ENCODE results near the gene GEMIN4. TPM values are rescaled to one million over a fixed set of nuclear protein-coding genes. Genes with fewer than 3 reads are reported as not detected.

GEMIN4 gene
- total RNA-seq, 1 donor from 2014 or later, result 18.4 TPM

DNA sequence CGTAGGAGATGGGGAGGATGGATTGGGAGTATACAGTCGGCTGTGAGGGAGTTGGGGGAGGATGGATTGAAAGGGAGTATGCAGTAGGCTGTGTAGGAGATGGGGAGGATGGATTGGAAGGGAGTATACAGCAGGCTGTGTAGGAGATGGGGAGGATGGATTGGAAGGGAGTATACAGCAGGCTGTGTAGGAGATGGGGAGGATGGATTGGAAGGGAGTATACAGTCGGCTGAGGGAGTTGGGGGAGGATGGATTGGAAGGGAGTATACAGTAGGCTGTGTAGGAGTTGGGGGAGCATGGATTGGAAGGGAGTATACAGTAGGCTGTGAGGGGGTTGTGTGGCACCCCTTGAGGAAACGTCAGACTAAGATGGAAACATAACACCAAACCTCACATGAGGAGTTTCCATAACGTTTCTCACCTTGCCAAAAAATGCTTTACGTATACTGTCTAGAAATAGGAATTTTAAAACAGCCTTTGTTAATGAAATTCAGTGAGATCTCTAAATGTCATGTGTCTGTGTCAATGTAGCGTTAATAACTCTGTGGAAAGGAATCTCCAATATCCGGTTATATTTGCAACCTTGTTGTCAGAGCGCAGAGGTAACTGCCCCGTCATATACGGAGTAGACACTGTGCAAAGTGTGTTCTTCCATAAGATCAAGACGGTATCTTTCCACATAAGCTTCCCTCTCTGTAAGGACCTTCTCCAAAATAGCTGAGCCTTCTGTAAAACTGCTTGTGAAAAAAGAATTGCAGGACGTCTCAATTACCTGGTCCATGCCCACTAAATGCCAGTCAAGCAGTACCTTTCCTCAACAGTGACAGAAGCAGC is 31.1 kb downstream of the GEMIN4 start:
- Histone ChIP-seq H4K20me1 (ENCODE audit: insufficient read depth, low read length) (peaks cover 4% of the 10 kb centered on the region), H3K4me2 (ENCODE audit: low read length) (no peak overlapping the region), H3K9me3 (ENCODE audit: insufficient read depth, low read depth, low read length) (no peaks in the 10 kb centered on the region), H3K36me3 (ENCODE audit: insufficient read depth, low read length) (no peaks in the 10 kb centered on the region), H3K4me1 (ENCODE audit: insufficient read depth, low read length) (no peaks in the 10 kb centered on the region), H3K79me2 (ENCODE audit: insufficient read depth, low read length) (no peaks in the 10 kb centered on the region), H2AFZ (ENCODE audit: low read depth, low read length) (no peak overlapping the region), H3K27ac (ENCODE audit: low read depth, low read length) (no peak overlapping the region), H3K27me3 (ENCODE audit: insufficient read depth, low read length) (no peaks in the 10 kb centered on the region), H3K9ac (ENCODE audit: low read length) (no peak overlapping the region), H3K4me3 (ENCODE audit: insufficient read depth, low read depth, low read length) (no peak overlapping the region)
- H3K27ac Mint-ChIP-seq (ENCODE audit: unreplicated experiment), result no peak overlapping the region
- peaks cover 3% of the 10 kb centered on the region for H3K27me3 Mint-ChIP-seq (ENCODE audit: low read depth, unreplicated experiment)
- FAIRE-seq, result peak; percentile 29
- no peaks in the 10 kb centered on the region for H3K36me3 Mint-ChIP-seq (ENCODE audit: low read depth, unreplicated experiment)
- no peaks in the 10 kb centered on the region for H3K9me3 Mint-ChIP-seq (ENCODE audit: unreplicated experiment)
- no peak for DNase-seq (ENCODE audit: low read depth)
- TF ChIP-seq, protein P1, sequence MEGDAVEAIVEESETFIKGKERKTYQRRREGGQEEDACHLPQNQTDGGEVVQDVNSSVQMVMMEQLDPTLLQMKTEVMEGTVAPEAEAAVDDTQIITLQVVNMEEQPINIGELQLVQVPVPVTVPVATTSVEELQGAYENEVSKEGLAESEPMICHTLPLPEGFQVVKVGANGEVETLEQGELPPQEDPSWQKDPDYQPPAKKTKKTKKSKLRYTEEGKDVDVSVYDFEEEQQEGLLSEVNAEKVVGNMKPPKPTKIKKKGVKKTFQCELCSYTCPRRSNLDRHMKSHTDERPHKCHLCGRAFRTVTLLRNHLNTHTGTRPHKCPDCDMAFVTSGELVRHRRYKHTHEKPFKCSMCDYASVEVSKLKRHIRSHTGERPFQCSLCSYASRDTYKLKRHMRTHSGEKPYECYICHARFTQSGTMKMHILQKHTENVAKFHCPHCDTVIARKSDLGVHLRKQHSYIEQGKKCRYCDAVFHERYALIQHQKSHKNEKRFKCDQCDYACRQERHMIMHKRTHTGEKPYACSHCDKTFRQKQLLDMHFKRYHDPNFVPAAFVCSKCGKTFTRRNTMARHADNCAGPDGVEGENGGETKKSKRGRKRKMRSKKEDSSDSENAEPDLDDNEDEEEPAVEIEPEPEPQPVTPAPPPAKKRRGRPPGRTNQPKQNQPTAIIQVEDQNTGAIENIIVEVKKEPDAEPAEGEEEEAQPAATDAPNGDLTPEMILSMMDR (IDR thresholded peaks at IDR 0.05; ENCODE audit: insufficient read depth, low read depth, low read length), result no peak
- H3K4me1 Mint-ChIP-seq (ENCODE audit: low read depth, unreplicated experiment), result no peaks in the 10 kb centered on the region
- no peak overlapping the region for H3K4me3 Mint-ChIP-seq (ENCODE audit: unreplicated experiment)

DNA sequence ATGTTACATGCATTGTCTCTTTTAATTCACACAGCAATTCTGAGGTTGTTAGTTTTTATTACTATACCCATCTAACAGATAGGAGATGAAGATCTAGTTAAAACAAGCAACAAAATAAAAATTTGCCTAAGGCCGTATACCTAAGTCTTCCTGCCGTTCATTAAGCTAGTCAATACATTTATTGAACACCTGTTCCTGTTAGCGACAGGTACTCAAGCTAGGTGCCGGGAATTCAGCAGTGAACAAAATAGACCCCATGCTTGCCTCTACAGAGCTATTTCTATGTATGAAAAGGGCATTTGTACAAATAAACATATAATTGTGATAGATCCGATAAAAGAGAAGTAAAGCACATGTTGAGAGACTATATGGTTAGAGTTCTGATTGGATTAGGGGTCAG is 34.0 kb downstream of the GEMIN4 start:
- no peaks in the 10 kb centered on the region for H3K36me3 ChIP-seq (ENCODE audit: insufficient read depth, low read length)
- no peak overlapping the region for H3K4me2 ChIP-seq (ENCODE audit: low read length)
- H4K20me1 ChIP-seq (ENCODE audit: insufficient read depth, low read length), result peaks cover 16% of the 10 kb centered on the region
- H3K9ac ChIP-seq (ENCODE audit: low read length), result no peak overlapping the region
- peaks cover 9% of the 10 kb centered on the region for H3K4me1 ChIP-seq (ENCODE audit: insufficient read depth, low read length)
- no peaks in the 10 kb centered on the region for H3K9me3 Mint-ChIP-seq (ENCODE audit: unreplicated experiment)
- no peak overlapping the region for H3K4me3 Mint-ChIP-seq (ENCODE audit: unreplicated experiment)
- no peaks in the 10 kb centered on the region for H3K36me3 Mint-ChIP-seq (ENCODE audit: low read depth, unreplicated experiment)
- H3K4me3 ChIP-seq (ENCODE audit: insufficient read depth, low read depth, low read length), result no peak overlapping the region
- no peak for TF ChIP-seq EZH2 (IDR thresholded peaks at IDR 0.05; ENCODE audit: insufficient read depth, low read length)
- TF ChIP-seq, protein P1 (IDR thresholded peaks at IDR 0.05; ENCODE audit: insufficient read depth, low read depth, low read length), result no peak
- no peaks in the 10 kb centered on the region for H3K27me3 ChIP-seq (ENCODE audit: insufficient read depth, low read length)
- FAIRE-seq (no peak), DNase-seq (ENCODE audit: low read depth) (no peak)
- H3K79me2 ChIP-seq (ENCODE audit: insufficient read depth, low read length), result peaks cover 17% of the 10 kb centered on the region
- peaks cover 3% of the 10 kb centered on the region for H3K27me3 Mint-ChIP-seq (ENCODE audit: low read depth, unreplicated experiment)
- H3K9me3 ChIP-seq (ENCODE audit: insufficient read depth, low read depth, low read length), result no peaks in the 10 kb centered on the region
- no peak overlapping the region for H3K27ac Mint-ChIP-seq (ENCODE audit: unreplicated experiment)
- no peak overlapping the region for H2AFZ ChIP-seq (ENCODE audit: low read depth, low read length)
- no peak overlapping the region for H3K27ac ChIP-seq (ENCODE audit: low read depth, low read length)
- H3K4me1 Mint-ChIP-seq (ENCODE audit: low read depth, unreplicated experiment), result no peaks in the 10 kb centered on the region

DNA sequence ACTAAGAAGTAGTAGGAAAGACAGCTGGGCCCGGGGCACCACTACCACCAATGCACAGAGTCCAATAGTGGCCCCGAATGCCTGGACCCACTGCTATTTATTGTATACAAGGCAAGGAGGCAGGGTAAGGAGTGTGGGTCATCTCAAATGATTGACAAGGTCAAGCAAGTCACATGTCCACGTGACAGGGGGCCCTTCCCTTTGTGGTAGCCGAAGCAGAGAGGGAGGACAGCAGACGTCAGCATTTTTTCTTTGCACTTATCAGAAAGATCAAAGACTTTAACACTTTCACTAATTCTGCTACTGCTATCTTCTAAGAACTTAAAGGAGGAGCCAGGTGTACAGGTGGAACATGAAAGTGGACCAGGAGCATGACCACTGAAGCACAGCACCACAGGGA is 43.9 kb downstream of the GEMIN4 start:
- no peaks in the 10 kb centered on the region for H3K4me1 ChIP-seq (ENCODE audit: insufficient read depth, low read length)
- TF ChIP-seq, protein P1 (IDR thresholded peaks at IDR 0.05; ENCODE audit: insufficient read depth, low read depth, low read length), result no peak
- TF ChIP-seq EZH2 (IDR thresholded peaks at IDR 0.05; ENCODE audit: insufficient read depth, low read length), result no peak
- no peaks in the 10 kb centered on the region for H3K9me3 ChIP-seq (ENCODE audit: insufficient read depth, low read depth, low read length)
- H3K36me3 ChIP-seq (ENCODE audit: insufficient read depth, low read length), result peaks cover 22% of the 10 kb centered on the region
- Mint-ChIP-seq H3K4me3 (ENCODE audit: unreplicated experiment) (no peak overlapping the region), H3K36me3 (ENCODE audit: low read depth, unreplicated experiment) (peaks cover 6% of the 10 kb centered on the region), H3K27me3 (ENCODE audit: low read depth, unreplicated experiment) (no peaks in the 10 kb centered on the region), H3K27ac (ENCODE audit: unreplicated experiment) (no peak overlapping the region), H3K9me3 (ENCODE audit: unreplicated experiment) (no peaks in the 10 kb centered on the region), H3K4me1 (ENCODE audit: low read depth, unreplicated experiment) (peaks cover 2% of the 10 kb centered on the region)
- no peak overlapping the region for H2AFZ ChIP-seq (ENCODE audit: low read depth, low read length)
- no peak overlapping the region for H3K27ac ChIP-seq (ENCODE audit: low read depth, low read length)
- no peak overlapping the region for H3K4me3 ChIP-seq (ENCODE audit: insufficient read depth, low read depth, low read length)
- H4K20me1 ChIP-seq (ENCODE audit: insufficient read depth, low read length), result peaks cover 70% of the 10 kb centered on the region
- DNase-seq (ENCODE audit: low read depth) (no peak), FAIRE-seq (no peak)
- no peaks in the 10 kb centered on the region for H3K27me3 ChIP-seq (ENCODE audit: insufficient read depth, low read length)
- peaks cover 85% of the 10 kb centered on the region for H3K79me2 ChIP-seq (ENCODE audit: insufficient read depth, low read length)
- no peak overlapping the region for H3K4me2 ChIP-seq (ENCODE audit: low read length)
- no peak overlapping the region for H3K9ac ChIP-seq (ENCODE audit: low read length)

All from astrocyte (in vitro differentiated cells and primary cell).